HG02970 (cell line): ENCODE measurements around the gene CACNA1E.
A peak's percentile ranks its signal among the peaks of the same experiment; 100 is the strongest.
"Not testable (repeated sequence)": the region's sequence is repeated elsewhere in the genome, so short reads cannot be mapped to it uniquely, and the experiment has no call there.

Experiments used
- ATAC-seq: cut with Tn5 transposase; IDR thresholded peaks from one replicate; pipeline ENCODE4 v1.9.1; 2021; ENCODE audit warnings: mild to moderate bottlenecking, moderate library complexity, moderate number of reproducible peaks; ENCODE audit not compliant: unreplicated experiment, low FRiP score

The CACNA1E gene

DNA sequence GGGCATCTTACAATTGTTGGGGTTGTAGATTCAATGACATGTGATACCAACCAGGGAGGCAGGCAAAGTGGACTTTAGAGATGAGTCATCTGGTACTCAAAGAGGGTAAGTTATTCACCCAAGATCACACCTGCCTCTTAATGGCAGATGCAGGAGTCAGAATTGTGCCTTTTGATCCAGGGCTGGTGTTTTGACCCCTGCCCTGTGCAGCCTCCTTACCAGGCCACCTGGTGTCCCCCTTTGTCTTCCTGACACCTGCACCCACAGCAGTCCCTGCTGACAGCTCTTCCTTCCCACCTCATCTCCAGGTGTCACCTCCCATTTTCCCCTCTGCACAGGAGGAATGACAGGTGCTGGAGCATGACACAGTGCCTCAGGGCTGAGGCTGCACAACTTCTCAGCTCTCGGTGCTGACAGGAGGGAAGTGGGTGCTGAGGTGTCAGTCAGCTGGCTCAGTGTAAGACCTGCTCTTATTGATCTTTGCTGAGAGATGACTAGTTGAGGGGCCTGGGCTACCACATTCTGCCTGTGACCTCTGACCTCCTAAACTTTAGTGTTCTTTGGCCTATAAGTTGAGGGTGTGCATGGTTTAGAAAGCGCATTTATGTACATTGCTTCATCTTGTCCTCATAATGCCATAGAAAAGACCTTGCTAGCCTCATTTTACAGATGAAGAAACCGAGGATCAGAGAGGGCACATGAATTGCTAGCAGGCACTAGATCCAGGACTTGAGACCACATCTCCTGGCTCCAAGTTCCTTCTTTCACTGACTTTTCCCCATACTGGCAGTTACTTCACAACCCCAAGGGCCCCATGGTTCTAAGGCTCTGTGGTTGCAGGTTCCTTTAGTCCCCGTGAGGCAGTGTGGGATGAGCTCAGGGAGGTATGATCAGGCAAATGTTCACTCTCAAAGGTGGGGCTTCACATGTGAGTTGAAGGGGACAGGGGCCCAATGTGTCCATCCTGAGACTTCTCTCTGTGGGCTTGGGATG lies 31.3 kb downstream of the CACNA1E start:
- ATAC-seq: peak; percentile 61

DNA sequence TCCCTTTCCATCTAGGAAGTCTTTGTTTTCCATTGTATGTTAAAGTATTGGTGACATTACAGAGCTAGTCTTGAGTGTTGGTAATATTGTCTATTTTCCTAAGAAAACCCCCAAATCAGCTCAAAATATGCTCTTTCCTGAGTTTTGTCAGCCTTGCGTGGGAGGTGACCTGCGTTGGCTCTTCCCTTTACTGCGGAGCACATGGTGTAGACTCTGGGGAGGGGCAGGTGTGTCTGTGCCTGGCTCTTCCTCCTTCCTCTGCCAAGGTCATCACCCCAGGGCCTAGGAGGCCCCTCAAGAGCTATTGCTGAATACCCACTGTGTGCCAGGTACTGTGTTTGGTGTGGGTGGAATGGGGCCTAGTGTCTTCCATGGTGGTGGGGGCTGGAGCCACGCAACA lies 33.4 kb downstream of the CACNA1E start:
- no peak for ATAC-seq

DNA sequence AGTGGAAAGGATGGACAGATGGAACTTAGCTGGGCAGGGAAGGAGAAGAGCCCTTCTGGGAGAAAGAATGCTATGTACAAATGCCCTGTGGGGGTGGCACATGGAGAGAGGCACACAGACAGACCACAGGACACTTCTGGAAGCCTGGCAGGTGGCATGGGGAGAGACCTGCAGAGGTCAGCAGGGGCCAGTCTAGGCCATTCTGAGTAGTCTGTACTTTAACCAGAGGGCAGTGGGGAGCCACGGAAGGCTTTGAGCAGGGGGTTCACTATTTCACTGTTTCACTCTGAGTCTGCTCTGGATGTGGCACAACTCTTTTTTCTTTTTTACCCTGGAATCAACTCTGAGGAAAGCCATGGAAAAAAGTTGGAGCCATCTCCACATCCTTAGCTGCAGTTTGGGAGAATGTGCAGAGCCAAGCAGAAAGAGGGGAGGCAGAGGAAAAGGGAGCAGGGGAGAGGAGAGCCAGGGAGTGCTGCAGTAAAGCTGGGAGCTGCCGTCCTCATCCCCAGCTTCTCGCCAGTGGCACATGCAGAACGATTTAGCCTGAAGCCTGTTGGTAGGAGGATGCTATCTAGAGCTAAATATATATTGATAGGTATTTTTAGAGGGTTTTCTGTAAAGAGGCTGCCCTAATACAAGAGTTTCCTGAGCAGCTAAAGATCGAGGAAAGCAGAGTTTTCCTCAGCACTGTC lies 34.0 kb downstream of the CACNA1E start:
- no peak for ATAC-seq

DNA sequence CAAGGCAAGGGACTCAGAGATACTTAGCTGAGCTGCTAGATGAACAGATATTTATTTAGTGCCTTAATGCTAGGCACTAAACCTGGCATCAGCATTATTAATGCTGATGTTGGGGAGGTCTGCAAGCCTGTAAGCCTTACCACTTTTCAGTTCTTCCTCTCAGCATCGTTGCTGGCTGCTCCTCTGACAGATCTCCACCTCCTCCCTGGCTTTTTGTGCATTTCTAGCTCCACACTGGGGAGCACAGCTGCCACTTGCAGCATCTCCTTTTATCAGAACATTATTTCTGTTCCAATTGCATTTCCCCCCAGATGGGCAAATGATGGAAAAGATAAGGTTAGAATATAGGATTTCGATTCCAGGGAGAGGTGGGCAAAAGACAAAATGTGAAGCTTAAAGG lies 34.8 kb downstream of the CACNA1E start:
- ATAC-seq: no peak

DNA sequence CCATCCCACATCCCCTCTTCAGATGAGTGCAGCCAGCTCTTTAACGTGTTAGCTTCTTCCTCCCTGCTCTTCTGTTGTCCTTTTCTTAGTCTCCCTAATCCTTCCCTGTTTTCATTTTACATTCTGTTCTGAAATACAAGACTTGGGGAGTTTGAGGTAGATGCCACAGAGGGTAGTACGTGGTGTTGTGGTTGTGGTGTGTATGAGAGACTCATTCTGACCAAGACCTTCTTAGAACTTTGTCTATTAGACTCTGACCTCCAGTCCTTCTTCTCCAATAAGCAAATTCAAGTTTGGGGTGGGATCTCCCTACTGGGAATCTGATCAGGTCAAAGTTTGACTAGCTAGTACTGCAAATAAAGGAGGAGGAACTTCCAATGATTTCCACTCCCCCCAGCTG lies 39.5 kb downstream of the CACNA1E start:
- ATAC-seq: no peak

DNA sequence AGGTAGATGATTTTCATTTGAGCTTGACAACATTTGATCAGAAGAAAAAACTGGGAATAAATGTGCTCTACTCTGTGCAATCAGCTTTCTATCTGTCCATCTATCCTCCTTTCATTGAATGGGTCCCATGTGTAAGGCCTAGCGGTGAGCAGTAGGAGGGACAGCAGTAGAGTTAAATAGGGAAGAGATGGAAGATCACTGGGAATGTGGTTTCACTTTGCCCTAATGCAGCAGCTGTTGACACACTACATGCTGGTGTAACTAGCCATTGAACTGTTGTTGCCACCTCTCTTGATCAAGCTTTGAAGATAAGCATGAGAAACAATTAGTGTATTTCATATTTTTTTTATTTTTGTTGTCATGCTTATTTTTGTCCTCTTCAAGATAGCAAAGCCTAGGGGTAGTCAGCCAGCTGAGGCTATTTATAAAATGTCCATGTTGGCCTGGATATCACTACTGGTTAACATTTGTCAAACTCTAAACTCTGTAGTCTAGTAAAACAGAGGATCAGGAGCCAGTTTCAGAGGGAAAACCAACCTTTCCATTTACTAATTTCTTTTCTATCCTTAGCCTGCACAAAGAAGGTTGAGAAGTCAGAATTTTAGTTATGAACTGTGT lies 41.9 kb downstream of the CACNA1E start:
- ATAC-seq: no peak

DNA sequence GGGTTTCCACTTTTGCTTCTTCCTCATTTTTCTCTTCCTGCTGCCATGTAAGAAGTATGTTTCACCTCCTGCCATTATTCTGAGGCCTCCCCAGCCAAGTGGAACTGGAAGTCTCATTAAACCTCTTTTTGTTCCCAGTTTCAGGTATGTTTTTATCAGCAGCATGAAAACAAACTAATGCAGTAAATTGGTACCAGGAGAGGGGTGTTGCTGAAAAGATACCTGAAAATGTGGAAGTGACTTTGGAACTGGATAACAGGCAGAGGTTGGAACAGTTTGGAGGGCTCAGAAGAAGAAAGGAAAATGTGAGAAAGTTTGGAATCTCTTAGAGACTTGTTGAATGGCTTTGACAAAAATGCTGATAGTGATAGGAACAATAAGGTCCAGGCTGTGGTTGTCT lies 44.9 kb downstream of the CACNA1E start:
- ATAC-seq: not testable (repeated sequence)

DNA sequence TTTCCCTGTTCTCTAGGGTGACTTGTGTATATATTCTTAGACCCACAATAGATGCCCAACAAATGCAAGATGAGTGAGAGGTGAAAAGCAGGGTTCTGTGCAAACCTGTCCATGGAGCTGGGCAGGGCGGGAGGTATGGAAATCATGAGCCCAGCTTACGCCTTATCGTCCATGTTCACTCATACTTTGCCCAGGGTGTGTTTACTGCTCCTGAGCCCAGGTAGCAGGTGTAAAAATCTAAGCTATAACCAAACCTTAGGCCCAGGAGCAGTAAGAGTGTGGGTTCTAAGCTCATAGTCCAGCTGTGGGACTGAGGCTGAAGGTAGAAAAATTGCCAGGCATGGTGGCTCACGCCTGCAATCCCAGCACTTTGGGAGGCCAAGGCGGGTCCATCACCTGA lies 48.1 kb downstream of the CACNA1E start:
- ATAC-seq: no peak

DNA sequence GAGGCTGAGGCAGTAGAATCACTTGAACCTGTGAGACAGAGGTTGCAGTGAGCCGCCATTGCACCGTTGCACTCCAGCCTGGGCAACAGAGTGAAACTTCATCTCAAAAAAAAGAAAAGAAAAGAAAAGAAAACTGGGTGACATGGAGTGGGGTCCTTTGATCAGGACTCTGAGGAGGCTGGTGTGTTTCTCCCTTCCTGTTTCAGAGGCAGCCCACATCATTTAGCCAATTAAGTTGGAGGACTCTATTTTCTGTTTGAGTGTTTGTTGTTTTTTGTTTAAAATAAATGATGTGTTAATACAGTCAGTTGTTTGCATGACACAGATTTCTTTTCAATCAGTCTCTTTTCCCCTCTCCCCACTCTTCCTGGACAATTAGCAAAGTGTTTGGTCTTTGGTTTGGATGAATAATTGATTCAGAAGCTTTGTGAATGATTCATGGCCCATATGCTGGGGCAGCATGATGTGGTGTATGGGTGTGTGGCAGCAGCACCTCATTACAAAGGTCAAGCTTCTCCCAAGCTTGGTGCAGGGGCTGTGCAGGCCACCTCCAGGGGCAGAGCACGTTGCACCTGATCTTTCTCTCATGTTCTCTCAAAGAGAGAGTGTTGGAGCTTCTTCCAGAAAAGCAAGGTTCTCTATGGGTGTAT lies 48.8 kb downstream of the CACNA1E start:
- no peak for ATAC-seq

DNA sequence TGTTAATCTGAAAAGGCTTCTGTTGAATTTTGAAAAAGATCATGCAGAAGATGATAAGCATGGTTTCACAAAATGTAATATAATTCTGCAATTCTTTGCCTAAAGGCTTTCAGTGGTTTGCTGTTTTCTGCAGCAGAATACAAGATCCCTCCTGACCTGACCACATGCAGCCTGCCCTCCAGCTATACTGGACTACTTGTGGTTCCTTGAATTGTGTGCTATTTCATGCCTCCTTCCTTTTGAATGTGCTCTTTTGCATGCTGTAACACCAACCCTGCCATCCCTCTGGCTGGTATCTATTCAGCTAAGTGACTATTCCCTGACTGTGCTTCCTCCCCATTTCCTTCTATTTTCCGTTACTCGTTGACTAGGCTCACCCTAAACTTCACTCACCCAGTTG lies 55.5 kb downstream of the CACNA1E start:
- no peak for ATAC-seq

DNA sequence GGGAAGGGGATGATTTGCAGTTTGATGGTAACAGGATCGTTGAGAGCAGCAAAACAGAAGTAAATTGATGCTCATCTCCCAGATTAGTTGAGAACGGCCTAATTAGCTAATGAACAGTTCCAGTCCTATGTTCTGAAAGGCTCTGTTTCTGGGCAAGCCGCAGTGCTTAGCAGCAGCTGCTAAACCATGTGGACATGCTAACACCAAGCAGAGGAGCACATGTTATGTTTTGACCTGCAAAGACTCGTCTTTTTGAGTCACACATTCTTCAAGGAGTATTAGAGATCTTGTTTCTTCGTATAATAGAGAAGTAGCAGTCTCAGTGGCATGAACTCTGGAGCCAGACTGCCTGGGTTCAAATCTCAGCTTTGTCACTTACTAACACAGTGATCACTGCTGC lies 58.1 kb downstream of the CACNA1E start:
- ATAC-seq: no peak

DNA sequence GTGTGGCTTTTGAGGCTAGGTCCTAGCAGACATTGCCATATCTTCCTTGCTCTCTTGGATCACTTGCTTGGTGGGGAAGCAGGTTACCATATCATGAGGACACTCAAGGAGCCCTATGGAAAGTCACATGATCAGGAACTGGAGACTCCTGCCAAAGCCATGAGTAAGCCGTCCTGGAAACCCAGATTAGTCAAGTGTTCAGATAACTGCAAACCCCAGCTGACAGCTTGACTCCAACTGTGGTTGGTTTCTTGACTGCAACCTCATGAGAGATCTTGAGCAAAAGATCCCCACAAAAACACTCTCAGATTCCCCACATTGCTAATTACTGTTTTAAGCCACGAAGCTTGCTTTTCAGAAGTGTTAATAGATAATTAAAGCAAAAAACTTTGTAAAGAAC lies 58.6 kb downstream of the CACNA1E start:
- no peak for ATAC-seq

DNA sequence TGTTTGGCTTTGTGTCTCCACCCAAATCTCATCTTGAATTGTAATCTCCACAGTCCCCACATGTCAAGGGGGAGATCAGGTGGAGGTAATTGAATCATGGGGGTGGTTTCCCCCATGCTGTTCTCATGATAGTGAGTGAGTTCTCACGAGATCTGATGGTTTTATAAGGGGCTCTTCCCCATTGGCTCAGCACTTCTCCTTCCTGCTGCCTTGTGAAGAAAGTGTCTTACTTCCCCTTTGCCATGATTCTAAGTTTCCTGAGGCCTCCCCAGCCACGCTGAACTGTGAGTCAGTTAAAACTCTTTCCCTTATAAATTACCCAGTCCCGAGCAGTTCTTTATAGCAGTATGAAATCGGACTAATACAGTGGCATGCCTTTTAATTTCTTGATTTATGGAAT lies 59.1 kb downstream of the CACNA1E start:
- ATAC-seq: not testable (repeated sequence)

DNA sequence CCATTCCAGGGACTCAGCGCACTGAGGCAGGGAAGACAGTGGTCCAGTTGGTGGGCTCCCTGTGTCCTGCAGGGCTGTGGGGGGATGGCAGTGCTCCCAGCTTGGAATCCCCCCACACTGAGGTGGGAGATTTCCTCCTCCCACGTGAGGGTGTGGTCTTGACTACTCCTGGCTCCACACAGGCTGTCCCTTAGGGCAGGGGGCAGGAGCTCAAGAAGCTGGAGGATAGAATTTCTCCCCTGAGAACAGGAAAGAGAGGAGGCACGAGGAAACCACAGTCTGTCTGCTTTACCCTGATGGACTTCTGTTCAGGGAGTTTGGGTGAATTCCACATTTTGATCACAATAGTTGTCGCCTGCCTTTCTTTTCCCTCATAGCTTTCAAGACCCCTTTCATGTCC lies 62.1 kb downstream of the CACNA1E start:
- ATAC-seq: no peak

DNA sequence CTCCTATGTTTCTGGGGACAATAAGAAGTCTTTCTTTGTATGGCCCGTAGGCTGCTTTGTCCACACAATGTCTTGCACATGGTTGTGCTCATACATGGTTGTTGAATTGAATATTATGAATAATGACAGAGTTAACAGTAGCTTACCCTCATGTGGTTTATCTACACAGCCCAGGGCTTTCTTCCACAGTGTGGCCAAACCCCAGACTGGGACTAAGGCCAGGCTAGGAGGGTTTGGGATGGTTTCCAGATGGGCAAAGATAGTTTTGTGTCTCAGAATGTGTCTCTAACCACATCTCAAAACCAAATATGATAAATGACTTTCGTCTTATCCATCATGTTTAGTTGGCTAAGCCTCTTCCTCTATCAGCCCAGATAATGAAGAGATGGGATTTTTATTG lies 65.2 kb downstream of the CACNA1E start:
- no peak for ATAC-seq

DNA sequence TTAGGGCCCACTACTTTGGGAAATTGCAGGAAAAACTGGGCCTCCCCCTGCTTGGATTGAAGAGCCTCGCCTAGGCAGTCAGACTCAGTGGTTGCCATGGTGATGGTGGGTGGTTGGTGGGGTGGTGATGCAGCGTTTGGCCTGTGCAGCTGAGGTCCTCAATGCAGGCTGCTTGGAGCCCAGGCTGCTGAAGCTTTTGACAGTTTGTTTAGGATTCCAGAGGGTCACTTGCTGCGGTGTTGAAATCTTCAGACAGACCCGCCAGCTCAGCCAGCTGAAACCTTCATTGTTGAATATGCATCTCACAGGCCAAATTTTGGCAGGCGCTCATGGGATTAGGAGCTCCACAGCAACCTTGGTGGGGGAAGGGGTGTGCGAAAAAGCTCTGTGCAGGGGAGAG lies 67.9 kb downstream of the CACNA1E start:
- ATAC-seq: no peak

DNA sequence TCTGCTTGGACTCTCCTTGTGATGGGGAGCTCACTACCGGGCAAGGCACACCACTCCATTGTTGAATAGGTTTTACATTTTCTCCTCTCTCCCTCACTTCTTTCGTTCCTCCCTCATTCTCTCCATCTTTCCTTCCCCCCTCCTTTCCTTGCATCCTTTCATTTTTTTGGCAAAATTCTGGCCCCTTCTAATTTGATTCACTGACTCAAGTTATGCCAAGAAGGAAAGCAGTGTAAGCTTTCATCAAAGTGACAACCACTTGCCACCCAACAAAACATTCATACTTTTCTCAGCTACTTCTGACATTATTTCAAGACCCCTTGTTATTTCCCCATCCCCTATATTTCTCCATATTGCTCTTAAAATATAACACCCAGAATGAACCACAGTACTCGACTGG lies 68.4 kb downstream of the CACNA1E start:
- ATAC-seq: no peak

DNA sequence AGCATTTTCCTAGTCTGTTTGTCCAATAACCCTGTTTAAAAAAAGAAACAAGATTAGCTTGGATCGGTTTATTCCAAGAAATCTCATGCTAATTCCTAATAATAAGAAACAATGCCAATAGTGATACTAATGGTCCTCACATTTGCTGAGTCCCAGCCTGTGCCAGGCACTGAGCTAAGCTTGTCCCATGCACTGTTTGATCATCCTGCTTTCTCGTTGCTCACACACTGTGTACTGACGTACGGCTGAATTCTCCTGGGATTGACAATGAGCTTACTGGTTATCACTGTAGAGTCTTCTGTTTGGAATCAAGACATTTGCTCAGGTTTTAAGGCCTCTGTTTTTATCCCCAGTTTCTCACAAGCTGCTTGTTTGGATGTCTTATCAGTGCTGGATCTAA lies 71.1 kb downstream of the CACNA1E start:
- no peak for ATAC-seq

DNA sequence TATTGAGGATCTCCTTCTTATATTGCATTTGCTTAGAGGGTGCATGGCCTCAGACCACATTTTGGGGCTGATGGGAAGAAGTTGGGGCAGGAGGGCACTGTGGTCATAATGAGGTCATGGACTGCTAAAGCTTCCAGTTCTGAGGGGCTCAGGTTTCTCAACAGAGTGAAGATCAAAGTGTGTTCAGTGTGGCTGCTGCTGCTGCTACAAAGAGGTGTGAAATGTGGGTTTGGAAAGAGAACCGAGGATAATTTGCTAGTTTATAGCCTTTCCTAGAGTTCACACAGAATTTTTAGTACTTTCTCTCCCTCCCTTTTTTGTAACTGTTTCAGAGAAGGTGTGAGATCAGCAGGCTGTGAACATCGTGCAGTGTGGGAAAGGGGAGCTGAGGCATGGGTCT lies 73.3 kb downstream of the CACNA1E start:
- ATAC-seq: no peak

DNA sequence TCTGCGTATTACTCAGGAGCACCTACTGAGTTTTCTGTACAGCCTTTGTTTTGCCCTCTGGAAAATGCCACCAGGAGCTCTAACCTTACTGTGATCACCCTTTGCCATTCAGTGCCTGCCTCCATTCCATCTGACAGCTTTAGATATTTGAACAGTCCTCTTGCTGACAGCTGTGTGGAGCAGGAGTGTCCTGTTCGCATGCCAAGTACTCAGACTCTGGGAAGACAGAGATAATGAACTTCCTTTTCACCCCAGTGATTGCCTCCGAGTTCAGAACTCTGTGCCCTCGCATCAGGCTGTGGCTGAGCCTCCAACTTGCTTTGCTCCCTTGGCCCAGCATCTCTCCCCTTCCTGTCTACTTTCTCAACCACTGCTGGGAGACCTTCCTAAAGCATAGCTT lies 74.0 kb downstream of the CACNA1E start:
- no peak for ATAC-seq

DNA sequence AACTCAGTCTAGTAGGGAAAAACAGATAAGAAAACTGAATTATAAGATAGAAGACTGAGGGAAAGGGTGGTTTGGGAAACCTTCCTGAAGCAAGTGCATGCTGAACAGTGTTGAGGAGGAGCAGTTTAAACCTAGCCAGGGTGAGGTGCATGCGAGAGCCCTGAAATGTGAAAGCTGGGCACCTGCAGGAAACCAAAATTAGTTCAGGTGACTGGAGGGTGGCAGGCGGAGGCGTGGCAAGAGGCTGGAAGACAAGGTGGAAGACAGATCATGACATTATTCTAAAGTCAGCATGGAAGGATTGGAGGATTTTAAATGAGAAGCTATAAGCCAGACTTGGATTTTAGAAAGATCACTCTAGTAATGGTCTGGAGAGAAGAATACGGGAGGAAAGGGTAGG lies 75.1 kb downstream of the CACNA1E start:
- no peak for ATAC-seq
